K562 (cell line): Measurements from ENCODE around the gene PHPT1. TPM values are rescaled to one million over a fixed set of nuclear protein-coding genes. Genes with fewer than 3 reads are reported as not detected.
A peak's percentile ranks its signal among the peaks of the same experiment; 100 is the strongest.

Experiments used
- ATAC-seq: fragments of 200-7000 bp; cut with Tn5 transposase; 3 replicates; pipeline ENCODE4 v1.9.1; 2020; ENCODE audit warnings: moderate library complexity
- BruUV-seq: library from RNA; stranded (reverse); fragments of 400-500 nt; replicated peaks from 2 replicates; lab custom pipeline; 2021; lab: Mats Ljungman, UMichigan
- CTCF ChIA-PET: fragments of 300-600 bp; formaldehyde crosslinking; extraction: SDS; loops from one replicate; lab custom pipeline; 2021; ENCODE audit warnings: low intra/inter-chr PET ratio; lab: Yijun Ruan, JAX
- POLR2A ChIA-PET: fragments of 300-600, 350-650 bp; sonication (Branson Sonifier 250); formaldehyde crosslinking; extraction: SDS; loops from one replicate; lab custom pipeline; 2021; ENCODE audit warnings: antibody characterized with exemption, inconsistent platforms; lab: Yijun Ruan, JAX
- DNase-seq, 4 experiments: peaks; one replicate each; pipeline versions ENCODE4 v3.0.0 to v3.0.0-alpha.2; 2011 to 2018; ENCODE audit warnings: low spot score in 3 of 4, mixed read lengths in 3 of 4; ENCODE audit errors: extremely low read depth in 1 of 4
- FAIRE-seq: peaks from 2 replicates; lab custom pipeline; 2011; peaks lifted over from hg19 to GRCh38; lab: Jason Lieb, UNC
- H2AFZ ChIP-seq: 2 replicates; pipeline ENCODE4 v1.6.0; 2011; ENCODE audit warnings: low read depth, low read length, control low read depth, inconsistent platforms
- H3K27ac ChIP-seq: fragments of 200-600 bp; 3 replicates; pipeline ENCODE4 v1.8.0; 2011; ENCODE audit warnings: low read depth, mild to moderate bottlenecking, control low read depth, inconsistent platforms, low read length, moderate library complexity, mixed read lengths; ENCODE audit errors: extremely low read depth
- H3K27me3 ChIP-seq, 2 experiments: fragments of 300-600 bp in 1 of 2; 2 replicates in 1 of 2; 3 replicates in 1 of 2; pipeline versions ENCODE4 v1.6.0 to v1.8.0; 2011; ENCODE audit warnings: inconsistent platforms in 2 of 2, low read length in 2 of 2, mild to moderate bottlenecking in 1 of 2, mixed read lengths in 1 of 2, moderate library complexity in 1 of 2; ENCODE audit not compliant: control insufficient read depth in 2 of 2, insufficient read depth in 2 of 2
- H3K36me3 ChIP-seq: fragments of 300-600 bp; 3 replicates; pipeline ENCODE4 v1.8.0; 2011; ENCODE audit warnings: mild to moderate bottlenecking, low read length, inconsistent platforms; ENCODE audit not compliant: control insufficient read depth, insufficient read depth
- H3K4me1 ChIP-seq, 2 experiments: fragments of 200-600 bp in 1 of 2; replicated peaks in 1 of 2; 2 replicates in 1 of 2; 3 replicates in 1 of 2; pipeline versions ENCODE4 v1.5.1 to v1.8.0; 2011; ENCODE audit warnings: inconsistent platforms in 2 of 2, low read length in 2 of 2, mild to moderate bottlenecking in 1 of 2, mixed read lengths in 1 of 2, moderate library complexity in 1 of 2; ENCODE audit not compliant: control insufficient read depth in 2 of 2, insufficient read depth in 2 of 2
- H3K4me2 ChIP-seq: 2 replicates; pipeline ENCODE4 v1.6.1; 2011; ENCODE audit warnings: low read length, control low read depth, inconsistent platforms, mixed read lengths; ENCODE audit not compliant: insufficient read depth
- H3K4me3 ChIP-seq: fragments of 200-600 bp; sonication (generic), shearing (Covaris generic); 2 replicates; pipeline ENCODE4 v1.5.1; 2016; ENCODE audit warnings: control low read depth, inconsistent platforms
- H3K79me2 ChIP-seq: fragments of 200-600 bp; 3 replicates; pipeline ENCODE4 v1.8.0; 2011; ENCODE audit warnings: low read length, inconsistent platforms; ENCODE audit not compliant: control insufficient read depth, insufficient read depth
- H3K9ac ChIP-seq, 2 experiments: 2 replicates each; pipeline versions ENCODE4 v1.6.0 to v1.6.1; 2011; ENCODE audit warnings: low read depth in 2 of 2, low read length in 2 of 2, control low read depth in 1 of 2, inconsistent platforms in 1 of 2, mild to moderate bottlenecking in 1 of 2, mixed read lengths in 1 of 2; ENCODE audit not compliant: insufficient read depth in 1 of 2
- H3K9me1 ChIP-seq: one replicate; pipeline ENCODE4 v1.6.0; 2011; ENCODE audit warnings: inconsistent platforms, mild to moderate bottlenecking, low read length, moderate library complexity; ENCODE audit not compliant: control insufficient read depth, insufficient read depth
- H3K9me3 ChIP-seq: replicated peaks from 2 replicates; pipeline ENCODE4 v1.5.1; 2011; ENCODE audit warnings: low read depth, low read length, inconsistent platforms; ENCODE audit not compliant: control insufficient read depth, insufficient read depth
- H4K20me1 ChIP-seq: replicated peaks from 2 replicates; pipeline ENCODE4 v1.6.1; 2011; ENCODE audit warnings: low read length, inconsistent platforms, mixed read lengths; ENCODE audit not compliant: control insufficient read depth, insufficient read depth
- MECOM ChIP-seq: fragments of 250-450 bp; sonication (Bioruptor Pico); IDR thresholded peaks from 2 replicates; pipeline ENCODE4 v1.8.0; 2022; ENCODE audit warnings: inconsistent platforms
- POLR2G ChIP-seq: fragments of 200-400 bp; formaldehyde crosslinking; IDR thresholded peaks from 2 replicates; pipeline ENCODE4 v1.6.1; 2017; ENCODE audit warnings: low read depth, mild to moderate bottlenecking, antibody characterized with exemption, low read length, moderate library complexity
- ZNF224 ChIP-seq: sonication (generic); formaldehyde crosslinking; IDR thresholded peaks from 2 replicates; pipeline ENCODE4 v1.8.0; 2022; ENCODE audit warnings: mild to moderate bottlenecking, missing genetic modification reagents
- ZNF354B ChIP-seq: fragments of 250-450 bp; sonication (Bioruptor Pico); IDR thresholded peaks from 2 replicates; pipeline ENCODE4 v1.4.0; 2020
- ZNF699 ChIP-seq: fragments of 250-450 bp; sonication (Bioruptor Pico); IDR thresholded peaks from 2 replicates; pipeline ENCODE4 v1.8.0; 2021; ENCODE audit warnings: mild to moderate bottlenecking, moderate library complexity; ENCODE audit not compliant: insufficient replicate concordance
- WGBS: fragments of 100-300 bp; shearing (Covaris generic); methylation state at CpG from one replicate; pipeline ENCODE4 v1.1.6; 2016; ENCODE audit warnings: low coverage, mixed read lengths; ENCODE audit not compliant: insufficient coverage; ENCODE audit errors: missing lambda C conversion rate; 5-methylcytosine and 5-hydroxymethylcytosine counted together
- in situ Hi-C: fragments of 300-500 bp; cut with MboI; formaldehyde crosslinking; loops from 4 replicates; pipeline ENCODE4 v1.15.0; 2018; ENCODE audit warnings: inconsistent platforms, mixed read lengths
- intact Hi-C: fragments of 100-400 bp; cut with micrococcal nuclease; formaldehyde crosslinking; loops from 2 replicates; pipeline ENCODE4 v1.14.2; 2022
- polyA plus RNA-seq, 8 experiments: library from polyadenylated mRNA; depleted of rRNA in 4 of 8; stranded (reverse) in 5 of 8; unstranded in 3 of 8; fragments of >200 nt; fragmentation: Nextera tagmentation in 2 of 8; fragmentation: Illumina TruSeq in 1 of 8; extraction: Ambion mirVana in 2 of 8; extraction: Trizol in 1 of 8; gene quantifications; 2 replicates each; pipeline versions ENCODE4 v1.2.1 to v1.2.3, GENCODE V29; 2011 to 2014; ENCODE audit warnings: inconsistent platforms in 1 of 8, missing spikeins in 1 of 8
- total RNA-seq, 7 experiments: library from RNA; depleted of rRNA in 6 of 7; stranded (reverse); fragments of >200 nt in 6 of 7; fragmentation: Illumina TruSeq in 2 of 7; extraction: Trizol in 2 of 7; gene quantifications; 2 replicates each; pipeline versions ENCODE4 v1.2.1 to v1.2.3, GENCODE V29; 2011 to 2021; ENCODE audit warnings: low replicate concordance in 1 of 7

Gene PHPT1
- total and polyA plus RNA-seq, 9 of the 15 experiments (the other 6 are each of a cell fraction or from before 2014, with no cell fraction given): 20.9 to 166 (median 129) TPM

DNA sequence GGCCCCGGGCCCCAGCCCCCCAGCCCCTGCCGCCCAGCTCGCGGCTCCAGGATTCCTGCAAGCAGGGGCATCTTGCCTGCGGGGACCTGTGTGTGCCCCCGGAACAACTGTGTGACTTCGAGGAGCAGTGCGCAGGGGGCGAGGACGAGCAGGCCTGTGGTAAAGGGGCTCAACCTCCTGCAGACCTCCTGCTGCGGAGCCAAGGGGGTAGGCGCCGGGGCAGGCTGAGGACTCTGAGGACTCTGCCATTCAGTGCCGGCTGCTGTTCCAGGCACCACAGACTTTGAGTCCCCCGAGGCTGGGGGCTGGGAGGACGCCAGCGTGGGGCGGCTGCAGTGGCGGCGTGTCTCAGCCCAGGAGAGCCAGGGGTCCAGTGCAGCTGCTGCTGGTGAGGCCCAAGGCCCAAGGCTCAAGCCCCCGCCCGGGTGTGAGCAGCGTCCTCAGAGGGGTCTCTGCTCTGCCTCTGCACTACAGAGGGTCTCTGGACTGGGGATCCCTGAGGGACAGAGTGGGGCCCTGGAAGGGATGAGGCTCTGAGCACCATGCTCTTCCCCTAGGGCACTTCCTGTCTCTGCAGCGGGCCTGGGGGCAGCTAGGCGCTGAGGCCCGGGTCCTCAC is 6.4 kb downstream of the PHPT1 start:
- Histone ChIP-seq H3K9me1 (no peaks in the 10 kb centered on the region), H3K9ac (peak overlapping the region in 1 of 2 experiments; percentile 45; a peak in 1 of 4 replicates), H4K20me1 (peaks cover 5% of the 10 kb centered on the region; the same call in 1 of the 2 replicates), H3K27ac (no peak overlapping the region), H3K36me3 (peaks cover 34% of the 10 kb centered on the region; the same call in 1 of the 3 replicates), H3K4me1 (peaks cover 0 to 92% of the 10 kb centered on the region in 2 experiments; a peak in 3 of 5 replicates), H3K27me3 (no peaks in the 10 kb centered on the region), H3K79me2 (peaks cover 5% of the 10 kb centered on the region; the same call in 2 of the 3 replicates), H2AFZ (no peak overlapping the region), H3K9me3 (no peaks in the 10 kb centered on the region), H3K4me2 (no peak overlapping the region), H3K4me3 (no peak overlapping the region)
- DNase-seq (no peak), FAIRE-seq (no peak), ATAC-seq (no peak)
- no peak for TF ChIP-seq ZNF224
- no peak for TF ChIP-seq ZNF354B (CRISPR knock-in tag)
- no peak for TF ChIP-seq MECOM (CRISPR knock-in tag)
- WGBS: 81% methylated on average over 23 of the region's 26 CpGs
- ChIA-PET POLR2A (interaction anchor here (1.0 kb wide), 1 partner anchor 32 kb away, joined by 3 read pairs; no protein-coding TSS in a partner anchor), CTCF (no interaction called here)
- in situ Hi-C loops (no loop called here), intact Hi-C loops (no loop called here)
- no TSS peak for BruUV-seq

DNA sequence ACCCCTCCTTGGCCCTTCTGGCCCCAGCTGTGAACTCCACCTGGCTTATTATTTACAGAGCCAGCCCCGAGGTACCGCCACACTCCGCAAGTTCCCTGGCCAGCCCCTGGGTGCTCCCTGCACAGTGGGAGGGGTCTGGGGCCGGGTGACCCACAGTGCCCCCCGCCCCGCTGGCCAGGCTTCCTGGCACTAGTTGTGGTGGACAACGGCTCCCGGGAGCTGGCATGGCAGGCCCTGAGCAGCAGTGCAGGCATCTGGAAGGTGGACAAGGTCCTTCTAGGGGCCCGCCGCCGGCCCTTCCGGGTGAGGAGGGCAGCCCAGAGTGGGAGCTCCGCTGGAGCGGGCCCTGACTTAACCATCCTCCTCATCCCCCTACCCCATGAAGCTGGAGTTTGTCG is 6.9 kb downstream of the PHPT1 start:
- H2AFZ ChIP-seq: no peak overlapping the region
- H3K36me3 ChIP-seq: peaks cover 34% of the 10 kb centered on the region; the same call in 1 of the 3 replicates
- no TSS peak for BruUV-seq
- H3K79me2 ChIP-seq: peaks cover under 1% of the 10 kb centered on the region; the same call in 1 of the 3 replicates
- H3K9me3 ChIP-seq: no peaks in the 10 kb centered on the region
- H3K9me1 ChIP-seq: no peaks in the 10 kb centered on the region
- TF ChIP-seq POLR2G (0 out of 2 replicates have a peak, but pooled peaks have one; percentile 8), ZNF699 (CRISPR knock-in tag) (no peak)
- in situ Hi-C loops: no loop called here
- H3K4me2 ChIP-seq: no peak overlapping the region
- H4K20me1 ChIP-seq: peaks cover 10% of the 10 kb centered on the region; the same call in 1 of the 2 replicates
- intact Hi-C loops: no loop called here
- no peak for ATAC-seq
- no peak overlapping the region for H3K4me3 ChIP-seq
- no peak for FAIRE-seq
- peaks cover 0 to 89% of the 10 kb centered on the region in 2 experiments; a peak in 2 of 5 replicates for H3K4me1 ChIP-seq
- no peak for DNase-seq
- ChIA-PET POLR2A (interaction anchor here (1.0 to 1.7 kb wide), 4 partner anchors 10 to 32 kb away, joined by 3 to 4 read pairs (median 3); partner anchors contain the start of genes AJM1 and EDF1), CTCF (no interaction called here)
- peak overlapping the region in 1 of 2 experiments; percentile 64; a peak in 2 of 4 replicates for H3K9ac ChIP-seq
- 67% methylated on average over 11 of the region's 15 CpGs for WGBS
- H3K27ac ChIP-seq: no peak overlapping the region
- no peaks in the 10 kb centered on the region for H3K27me3 ChIP-seq
